Suprapubic skin (tissue), 4 donors: ENCODE measurements around the gene XRCC5. TPM values are rescaled to one million over a fixed set of nuclear protein-coding genes. Genes with fewer than 3 reads are reported as not detected.

Experiments used
- DNase-seq, 2 donors: peaks; one replicate each; pipeline ENCODE4 v3.0.0-alpha.2; 2019; ENCODE audit warnings: low spot score in 2 of 2
- H3K27ac ChIP-seq: fragments of 200-600 bp; sonication (generic); one replicate; pipeline ENCODE4 v1.5.1; 2019
- H3K27me3 ChIP-seq: fragments of 200-600 bp; sonication (generic); one replicate; pipeline ENCODE4 v1.5.1; 2019
- H3K36me3 ChIP-seq: fragments of 200-600 bp; sonication (generic); one replicate; pipeline ENCODE4 v1.5.1; 2019
- H3K4me1 ChIP-seq: fragments of 200-600 bp; sonication (generic); one replicate; pipeline ENCODE4 v1.5.1; 2019
- H3K4me3 ChIP-seq: fragments of 200-600 bp; sonication (generic); one replicate; pipeline ENCODE4 v1.5.1; 2019; ENCODE audit warnings: mild to moderate bottlenecking
- H3K9me3 ChIP-seq: fragments of 200-600 bp; sonication (generic); one replicate; pipeline ENCODE4 v1.5.1; 2019
- CTCF ChIP-seq, 2 donors: fragments of 200-600 bp in 1 of 2; fragments of 450-650 bp in 1 of 2; sonication (generic) in 1 of 2; IDR thresholded peaks; one replicate each; pipeline ENCODE4 v1.5.1; 2016 to 2019; ENCODE audit warnings: antibody characterized with exemption in 2 of 2, mild to moderate bottlenecking in 1 of 2, moderate library complexity in 1 of 2
- EP300 ChIP-seq: sonication (generic); formaldehyde crosslinking; IDR thresholded peaks from one replicate; pipeline ENCODE4 v1.6.1; 2017; ENCODE audit warnings: antibody characterized with exemption
- POLR2A ChIP-seq, 2 donors: fragments of 450-650 bp; IDR thresholded peaks; one replicate each; pipeline ENCODE4 v1.6.1; 2017; ENCODE audit warnings: antibody characterized with exemption in 2 of 2, mild to moderate bottlenecking in 2 of 2, moderate library complexity in 2 of 2
- POLR2AphosphoS5 ChIP-seq, 3 donors: sonication (generic); formaldehyde crosslinking; IDR thresholded peaks; one replicate each; pipeline ENCODE4 v1.6.1; 2017; ENCODE audit warnings: antibody characterized with exemption in 3 of 3
- WGBS: methylation state at CpG from one replicate; pipeline ENCODE4 v1.1.5; 2018; 5-methylcytosine and 5-hydroxymethylcytosine counted together
- total RNA-seq, 4 donors: library from RNA; depleted of rRNA; stranded (reverse); fragments of >200 nt; gene quantifications; one replicate each; pipeline ENCODE4 v1.1.0, GENCODE V29; 2016

Gene XRCC5
- total RNA-seq, 4 donors from 2014 or later: 122 to 153 (median 136) TPM

- DNase-seq: no peak
- Histone ChIP-seq H3K27ac (no peak overlapping the region), H3K9me3 (no peaks in the 10 kb centered on the region), H3K27me3 (no peaks in the 10 kb centered on the region), H3K4me3 (no peak overlapping the region), H3K36me3 (peaks cover 77% of the 10 kb centered on the region), H3K4me1 (peaks cover 3% of the 10 kb centered on the region)
- TF ChIP-seq POLR2AphosphoS5 (IDR thresholded peaks at IDR 0.05): no peak
- TF ChIP-seq CTCF (IDR thresholded peaks at IDR 0.05): no peak
- TF ChIP-seq EP300: no peak
- no peak for TF ChIP-seq POLR2A (IDR thresholded peaks at IDR 0.05)
- 98% methylated on average over 3 of the region's 3 CpGs for WGBS
Measured at GRCh38 chr2:216194013-216194412, 84.9 kb downstream of the XRCC5 start.

GRCh38 chr2:216194561-216194960 is 85.4 kb downstream of the XRCC5 start:
- H3K27ac ChIP-seq: no peak overlapping the region
- no peaks in the 10 kb centered on the region for H3K27me3 ChIP-seq
- TF ChIP-seq POLR2A (IDR thresholded peaks at IDR 0.05): no peak
- no peak for TF ChIP-seq CTCF (IDR thresholded peaks at IDR 0.05)
- no peak for TF ChIP-seq EP300
- no peak for TF ChIP-seq POLR2AphosphoS5 (IDR thresholded peaks at IDR 0.05)
- 71% methylated on average over 4 of the region's 4 CpGs for WGBS
- peaks cover 77% of the 10 kb centered on the region for H3K36me3 ChIP-seq
- H3K4me3 ChIP-seq: no peak overlapping the region
- H3K9me3 ChIP-seq: no peaks in the 10 kb centered on the region
- DNase-seq: no peak
- no peaks in the 10 kb centered on the region for H3K4me1 ChIP-seq

GRCh38 chr2:216195565-216196029 is 86.4 kb downstream of the XRCC5 start:
- H3K4me1 ChIP-seq: no peaks in the 10 kb centered on the region
- TF ChIP-seq POLR2A (IDR thresholded peaks at IDR 0.05) (no peak), EP300 (no peak), POLR2AphosphoS5 (IDR thresholded peaks at IDR 0.05) (no peak), CTCF (IDR thresholded peaks at IDR 0.05) (no peak)
- 85% methylated on average over 4 of the region's 4 CpGs for WGBS
- no peak for DNase-seq
- H3K4me3 ChIP-seq: no peak overlapping the region
- H3K27ac ChIP-seq: no peak overlapping the region
- H3K27me3 ChIP-seq: no peaks in the 10 kb centered on the region
- H3K9me3 ChIP-seq: no peaks in the 10 kb centered on the region
- H3K36me3 ChIP-seq: peaks cover 80% of the 10 kb centered on the region

- no peak for DNase-seq
- TF ChIP-seq POLR2A (IDR thresholded peaks at IDR 0.05) (no peak), POLR2AphosphoS5 (IDR thresholded peaks at IDR 0.05) (no peak), EP300 (no peak), CTCF (IDR thresholded peaks at IDR 0.05) (no peak)
- Histone ChIP-seq H3K4me1 (no peaks in the 10 kb centered on the region), H3K27ac (no peak overlapping the region), H3K9me3 (no peaks in the 10 kb centered on the region), H3K27me3 (no peaks in the 10 kb centered on the region), H3K4me3 (no peak overlapping the region), H3K36me3 (peaks cover 88% of the 10 kb centered on the region)
- WGBS: 79% methylated on average over 3 of the region's 3 CpGs
Measured at GRCh38 chr2:216201692-216202306, 92.7 kb downstream of the XRCC5 start.

GRCh38 chr2:216202626-216203250 is 93.6 kb downstream of the XRCC5 start:
- Histone ChIP-seq H3K36me3 (peaks cover 88% of the 10 kb centered on the region), H3K4me3 (no peak overlapping the region), H3K27me3 (no peaks in the 10 kb centered on the region), H3K9me3 (no peaks in the 10 kb centered on the region), H3K4me1 (no peaks in the 10 kb centered on the region), H3K27ac (no peak overlapping the region)
- TF ChIP-seq POLR2AphosphoS5 (IDR thresholded peaks at IDR 0.05) (no peak), POLR2A (IDR thresholded peaks at IDR 0.05) (no peak), EP300 (no peak), CTCF (IDR thresholded peaks at IDR 0.05) (no peak)
- WGBS: 95% methylated on average over 3 of the region's 3 CpGs
- no peak for DNase-seq
